GM08714 (cell line): ENCODE measurements around the gene VRTN.

Experiments
- H3K4me3 ChIP-seq: fragments of 200-500 bp; sonication (Bioruptor generic); 2 replicates; pipeline ENCODE4 v1.5.1; 2014; ENCODE audit warnings: mild to moderate bottlenecking, low read length, inconsistent platforms
- ZNF274 ChIP-seq: IDR thresholded peaks from 2 replicates; pipeline ENCODE4 v1.6.1; 2012; ENCODE audit warnings: mild to moderate bottlenecking, low read depth, low read length

VRTN gene

DNA sequence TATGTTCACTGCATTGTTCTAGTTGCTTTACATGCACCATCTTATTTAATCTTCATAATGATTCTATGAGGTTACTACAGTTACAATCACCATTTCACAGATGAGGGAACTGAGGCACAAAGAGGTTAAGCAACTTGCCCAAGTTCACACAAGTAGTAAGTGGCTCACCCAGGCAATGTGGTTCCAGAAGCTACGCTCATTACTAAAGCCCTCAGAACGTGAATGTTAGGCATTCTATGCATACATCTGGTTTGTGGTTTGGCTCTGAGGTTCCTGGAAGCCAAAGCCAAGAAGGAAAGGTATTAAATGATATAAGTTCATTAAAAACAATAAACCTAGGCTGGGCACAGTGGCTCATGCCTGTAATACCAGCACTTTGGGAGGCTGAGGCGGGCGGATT, 14.4 kb upstream of the VRTN start:
- no peak for TF ChIP-seq ZNF274
- H3K4me3 ChIP-seq: no peak overlapping the region

DNA sequence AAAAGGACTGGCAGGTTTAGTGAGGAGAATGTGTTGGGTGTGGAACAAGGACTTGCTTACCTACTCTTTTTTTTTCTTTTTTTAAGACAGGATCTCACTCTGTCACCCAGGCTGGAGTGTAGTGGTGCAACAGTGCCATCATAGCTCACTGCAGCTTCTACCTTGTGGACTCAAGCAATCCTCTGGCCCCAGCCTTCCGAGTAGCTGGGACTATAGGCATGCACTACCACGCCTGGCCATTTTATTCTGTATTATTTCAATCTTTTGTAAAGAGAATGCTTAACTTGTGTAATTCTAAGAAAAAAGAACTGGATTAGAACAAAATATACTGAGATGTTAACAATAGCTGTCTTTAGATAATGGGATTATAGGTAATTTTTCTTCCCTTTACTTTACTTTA, 1.9 kb upstream of the VRTN start:
- TF ChIP-seq ZNF274: no peak
- H3K4me3 ChIP-seq: no peak overlapping the region

DNA sequence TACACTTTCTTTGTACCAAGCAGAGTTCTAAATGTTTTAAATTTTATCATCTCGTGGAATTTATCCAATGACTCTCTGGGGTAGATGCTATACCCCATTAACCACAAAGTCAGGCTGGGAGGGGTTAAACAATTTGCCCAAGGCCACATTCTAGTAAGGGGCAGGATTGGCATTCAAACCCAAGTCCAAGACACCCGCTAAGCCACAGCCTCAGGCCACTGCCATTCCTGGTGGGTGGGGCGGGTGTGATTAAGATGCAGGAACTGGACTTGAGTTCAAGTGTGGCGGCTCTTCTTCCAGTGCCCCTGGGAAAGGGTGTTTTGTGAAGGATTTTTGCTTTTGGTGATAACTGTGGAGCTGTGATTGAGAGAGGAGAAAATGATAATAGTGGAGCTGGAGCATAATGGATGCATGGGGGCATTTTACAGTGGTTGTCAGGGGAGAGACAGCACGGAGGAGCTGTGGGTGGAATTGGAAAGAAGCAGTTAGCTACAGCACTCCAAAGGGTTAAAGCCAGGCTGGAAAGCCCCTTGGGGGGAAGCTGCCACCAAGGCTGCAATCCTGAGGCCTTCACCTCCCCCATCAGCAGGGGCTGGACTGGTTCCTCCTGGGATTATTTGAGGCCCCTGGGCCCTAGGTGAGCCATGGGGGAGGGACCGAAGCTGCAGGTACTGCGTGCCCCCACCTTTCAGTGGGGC, 1.0 kb upstream of the VRTN start:
- TF ChIP-seq ZNF274: no peak
- H3K4me3 ChIP-seq: no peak overlapping the region

DNA sequence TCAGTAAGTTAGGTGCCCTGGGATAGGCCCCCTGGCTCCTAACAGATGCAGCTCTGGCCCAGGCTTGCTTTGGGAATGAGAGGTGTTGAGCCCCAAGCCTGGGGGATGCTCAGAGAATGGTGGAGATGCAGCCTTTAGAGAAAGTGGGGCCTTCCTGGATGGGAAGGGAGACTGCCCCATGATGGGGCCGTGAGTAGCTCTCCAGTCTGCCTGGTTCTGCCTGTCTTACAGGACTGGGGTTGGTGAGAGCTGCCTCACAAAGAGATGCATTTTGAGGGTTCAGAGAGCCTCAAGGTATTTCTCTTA, 523 bp upstream of the VRTN start:
- H3K4me3 ChIP-seq: no peak overlapping the region
- no peak for TF ChIP-seq ZNF274

DNA sequence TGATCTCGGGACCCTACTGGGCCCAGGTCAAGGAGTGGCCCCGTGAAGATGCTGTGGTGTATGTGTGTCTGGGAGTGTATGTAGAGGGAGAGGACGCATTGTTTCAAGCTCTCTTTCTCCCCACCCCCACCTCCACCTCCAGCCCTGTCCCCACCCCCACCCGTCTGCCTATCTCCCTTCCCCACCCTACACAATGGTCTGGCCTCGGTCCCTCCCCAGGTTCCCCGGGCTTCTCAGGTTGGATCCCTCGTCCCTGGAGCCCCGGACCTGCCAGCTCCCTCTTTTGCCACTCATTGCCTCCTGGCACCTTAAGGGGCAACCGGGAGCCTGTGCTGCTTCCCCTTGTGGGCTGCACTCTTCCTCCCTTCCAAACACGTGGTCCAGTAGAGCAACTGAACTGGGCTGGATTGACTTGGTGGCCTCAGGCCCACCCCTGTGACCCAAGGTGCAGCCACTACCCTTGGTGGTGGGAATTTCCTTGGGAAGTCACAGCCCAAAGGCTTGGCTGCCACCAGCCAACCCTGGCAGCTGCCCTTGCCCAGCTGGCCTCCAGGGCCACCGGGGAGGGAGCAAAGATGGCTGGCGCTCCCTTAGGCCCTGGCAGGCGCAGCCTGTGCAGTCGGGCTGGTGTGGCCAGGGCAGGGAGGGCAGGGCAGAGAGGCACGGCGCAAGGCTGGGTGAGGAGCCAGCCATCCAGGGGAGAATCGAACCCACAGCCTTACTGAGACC, 628 bp downstream of the VRTN start:
- no peak for TF ChIP-seq ZNF274
- H3K4me3 ChIP-seq: no peak overlapping the region

DNA sequence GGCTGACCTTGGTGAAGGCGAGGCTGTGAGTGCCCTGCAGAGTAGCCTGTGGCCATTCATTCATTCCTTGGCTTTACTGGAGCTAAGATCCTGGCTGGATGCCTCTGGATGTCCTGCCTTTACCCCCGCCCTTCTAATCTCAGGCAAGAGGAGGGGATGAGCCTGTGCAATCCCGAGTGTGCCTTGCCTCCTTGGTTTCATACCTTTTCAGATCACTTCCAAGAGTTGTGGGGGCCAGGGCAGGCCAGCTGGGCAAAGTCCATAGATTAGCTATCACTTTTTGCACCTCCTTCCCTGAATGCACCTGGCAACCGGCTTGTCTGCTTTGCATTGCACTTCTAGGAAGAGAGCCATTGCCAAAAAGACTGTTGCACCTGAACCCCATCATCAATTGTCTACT, 1.5 kb downstream of the VRTN start:
- H3K4me3 ChIP-seq: no peak overlapping the region
- TF ChIP-seq ZNF274: no peak

DNA sequence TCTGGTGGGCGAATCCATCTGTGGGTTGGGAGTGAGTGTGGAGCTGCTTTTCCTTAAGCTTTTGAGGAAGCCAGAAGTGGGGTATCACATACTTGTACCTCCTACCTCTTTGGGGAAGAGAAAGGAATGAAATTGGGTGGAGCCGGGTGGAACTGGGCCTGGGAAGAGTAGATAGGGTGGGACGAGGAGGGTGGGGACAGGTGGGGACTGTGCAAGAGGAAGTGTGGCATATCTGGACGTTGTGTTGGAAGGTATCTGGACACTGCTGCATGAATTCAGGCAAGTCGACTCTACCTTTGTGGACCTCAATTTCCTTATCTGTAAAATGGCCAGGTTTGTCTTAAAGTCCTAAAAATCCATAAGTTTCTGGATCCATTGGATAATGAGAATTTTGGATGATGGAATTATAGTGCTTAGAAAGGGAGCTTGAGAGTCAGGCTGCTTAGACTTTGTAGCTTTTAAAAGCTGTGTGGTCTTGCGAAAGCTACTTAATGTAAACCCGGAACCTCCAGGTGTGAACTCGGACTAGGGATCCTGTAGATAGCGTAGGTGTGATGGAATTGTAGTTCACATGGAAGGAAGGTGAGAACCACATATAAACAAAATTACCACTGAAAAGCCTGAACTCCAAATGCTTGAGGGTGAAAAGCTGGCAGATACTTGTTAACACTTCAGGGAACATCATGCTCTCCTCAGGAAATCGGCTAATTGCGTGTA, 2.1 kb downstream of the VRTN start:
- no peak overlapping the region for H3K4me3 ChIP-seq
- no peak for TF ChIP-seq ZNF274

DNA sequence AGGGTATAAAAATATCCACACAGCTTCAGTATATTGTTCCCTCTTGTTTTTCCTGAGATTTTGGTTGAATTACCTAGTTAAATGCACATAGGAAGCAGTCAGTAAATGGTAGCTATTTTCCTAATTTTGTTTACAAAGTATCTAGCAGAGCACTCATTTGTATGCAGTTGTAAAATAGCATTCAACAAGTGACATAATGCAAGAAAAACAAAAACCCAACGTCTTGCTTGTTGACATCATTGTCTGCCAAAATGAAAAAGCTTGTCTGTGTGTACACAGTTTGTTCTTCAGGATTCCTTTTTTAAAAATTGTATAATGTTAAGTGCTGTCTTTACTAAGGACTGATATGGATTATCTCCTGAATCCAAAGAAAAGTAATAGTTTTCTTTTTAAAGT, 2.7 kb downstream of the VRTN start:
- H3K4me3 ChIP-seq: no peak overlapping the region
- no peak for TF ChIP-seq ZNF274

DNA sequence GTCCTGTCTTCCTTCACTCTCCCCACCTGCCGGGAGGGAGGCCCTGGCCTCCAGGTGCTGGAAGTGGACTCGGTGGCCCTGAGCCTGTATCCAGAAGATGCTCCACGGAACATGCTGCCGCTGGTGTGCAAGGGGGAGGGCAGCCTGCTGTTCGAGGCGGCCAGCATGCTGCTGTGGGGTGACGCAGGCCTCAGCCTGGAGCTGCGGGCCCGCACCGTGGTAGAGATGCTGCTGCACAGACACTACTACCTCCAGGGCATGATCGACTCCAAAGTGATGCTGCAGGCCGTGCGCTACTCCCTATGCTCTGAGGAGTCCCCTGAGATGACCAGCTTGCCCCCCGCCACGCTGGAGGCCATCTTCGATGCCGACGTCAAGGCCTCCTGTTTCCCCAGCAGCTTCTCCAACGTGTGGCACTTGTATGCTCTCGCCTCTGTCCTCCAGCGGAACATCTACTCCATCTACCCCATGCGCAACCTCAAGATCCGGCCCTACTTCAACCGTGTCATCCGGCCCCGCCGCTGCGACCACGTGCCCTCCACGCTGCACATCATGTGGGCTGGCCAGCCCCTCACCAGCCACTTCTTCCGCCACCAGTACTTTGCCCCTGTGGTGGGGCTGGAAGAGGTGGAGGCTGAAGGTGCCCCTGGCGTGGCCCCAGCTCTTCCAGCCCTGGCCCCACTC, 8.8 kb downstream of the VRTN start:
- no peak for TF ChIP-seq ZNF274
- H3K4me3 ChIP-seq: no peak overlapping the region

DNA sequence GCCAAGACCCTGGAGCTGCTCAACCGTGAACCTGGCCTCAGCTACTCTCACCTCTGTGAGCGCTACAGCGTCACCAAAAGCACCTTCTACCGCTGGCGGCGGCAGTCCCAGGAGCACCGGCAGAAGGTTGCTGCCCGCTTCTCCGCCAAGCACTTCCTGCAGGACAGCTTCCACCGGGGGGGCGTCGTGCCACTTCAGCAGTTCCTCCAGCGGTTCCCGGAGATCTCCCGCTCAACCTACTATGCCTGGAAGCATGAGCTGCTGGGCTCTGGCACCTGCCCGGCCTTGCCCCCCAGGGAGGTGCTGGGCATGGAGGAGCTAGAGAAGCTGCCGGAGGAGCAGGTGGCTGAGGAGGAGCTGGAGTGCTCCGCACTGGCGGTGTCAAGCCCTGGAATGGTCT, 9.3 kb downstream of the VRTN start:
- TF ChIP-seq ZNF274: no peak
- no peak overlapping the region for H3K4me3 ChIP-seq

DNA sequence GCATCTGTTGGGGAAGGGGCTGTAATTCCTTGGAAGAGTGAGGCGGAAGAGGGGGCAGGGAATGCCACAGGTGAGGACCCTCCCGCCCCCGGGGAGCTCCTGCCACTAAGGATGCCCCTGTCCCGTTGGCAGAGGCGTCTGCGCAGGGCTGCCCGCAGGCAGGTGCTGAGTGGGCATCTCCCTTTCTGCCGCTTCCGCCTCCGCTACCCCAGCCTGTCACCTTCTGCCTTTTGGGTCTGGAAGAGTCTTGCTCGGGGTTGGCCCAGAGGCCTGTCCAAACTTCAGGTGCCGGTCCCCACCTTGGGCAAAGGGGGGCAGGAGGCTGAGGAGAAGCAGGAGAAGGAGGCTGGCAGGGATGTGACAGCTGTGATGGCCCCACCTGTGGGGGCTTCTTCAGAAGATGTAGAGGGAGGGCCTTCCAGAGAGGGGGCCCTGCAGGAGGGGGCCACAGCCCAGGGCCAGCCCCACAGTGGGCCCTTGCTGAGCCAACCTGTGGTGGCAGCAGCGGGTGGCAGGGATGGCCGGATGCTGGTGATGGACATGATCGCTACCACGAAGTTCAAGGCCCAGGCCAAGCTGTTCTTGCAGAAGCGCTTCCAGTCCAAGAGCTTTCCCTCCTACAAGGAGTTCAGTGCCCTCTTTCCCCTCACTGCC, 10.0 kb downstream of the VRTN start:
- TF ChIP-seq ZNF274: no peak
- H3K4me3 ChIP-seq: no peak overlapping the region

DNA sequence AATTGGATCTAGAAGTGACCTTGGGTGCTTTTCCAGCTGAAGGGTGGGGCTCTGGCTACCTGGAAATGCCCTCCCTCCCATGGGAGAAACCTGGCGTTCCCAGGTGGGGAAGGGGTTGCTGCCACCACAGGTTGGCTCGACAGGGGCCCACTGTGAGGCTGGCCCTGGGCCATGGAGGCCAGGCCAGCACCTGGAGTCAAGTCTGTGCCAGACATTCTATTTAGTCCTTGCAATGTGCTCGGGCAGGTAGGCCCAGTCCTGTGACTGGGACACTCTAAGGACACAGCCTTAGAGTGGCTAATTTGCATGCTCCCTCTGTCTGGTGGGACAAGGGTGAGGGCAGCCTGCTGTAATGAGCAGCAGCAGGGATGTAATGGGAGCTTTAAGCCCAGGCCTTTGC, 11.9 kb downstream of the VRTN start:
- no peak overlapping the region for H3K4me3 ChIP-seq
- no peak for TF ChIP-seq ZNF274

DNA sequence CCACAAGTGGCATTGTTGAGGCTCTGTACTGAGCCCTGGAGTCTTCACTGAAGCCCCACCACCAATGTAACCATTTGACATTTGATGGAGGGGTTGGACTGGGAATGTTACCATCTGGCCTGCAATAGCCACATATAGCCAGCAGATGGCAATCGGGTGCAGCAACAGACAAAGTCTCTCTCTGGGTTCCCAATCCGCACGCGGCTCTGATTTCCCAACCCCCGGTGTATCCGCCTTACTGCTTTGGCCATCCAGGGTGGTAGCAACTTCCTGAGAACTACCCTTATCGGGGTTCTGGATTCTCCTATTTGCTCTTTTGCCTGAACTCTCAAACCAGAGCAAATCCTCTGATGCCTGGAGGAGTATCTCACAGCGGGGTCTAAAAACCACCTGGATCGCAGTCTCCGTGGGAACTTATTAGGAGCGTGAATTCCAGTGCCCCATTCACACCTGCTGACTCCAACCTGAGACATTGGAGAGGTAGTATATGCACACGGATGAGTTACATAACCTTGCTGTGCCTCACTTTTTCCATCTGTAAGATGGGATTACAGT, 14.2 kb downstream of the VRTN start:
- H3K4me3 ChIP-seq: no peak overlapping the region
- no peak for TF ChIP-seq ZNF274
